A549 treated with DMSO at 1 μM for 4 hours (cell line): ENCODE data around the gene DMBX1. TPM values are rescaled to one million over a fixed set of nuclear protein-coding genes. Genes with fewer than 3 reads are reported as not detected.

Experiments
- total RNA-seq: library from RNA; stranded (reverse); fragments of 200-300 nt; extraction: Qiagen RNA extraction; gene quantifications from 5 replicates; pipeline ENCODE4 v1.2.3, GENCODE V29; 2022; ENCODE audit warnings: low read depth

The DMBX1 gene
- 0.67 to 1.3 TPM (median 1.1 TPM) in 5 replicates for total RNA-seq

GRCh38 chr1:46489638-46490405, at the start of gene DMBX1:
TSS of gene DMBX1 (plus strand) at chr1:46489836. CDS start at chr1:46507011, 17,175 bp downstream.

Other genes with a start within 250 kb of the DMBX1 start
- gene RAD54L, start 242.1 kb upstream of the DMBX1 start, total RNA-seq = 9.9 to 13.7 TPM (median 11.3 TPM) in 5 replicates
- 37.8 to 44.6 TPM (median 43.9 TPM) in 5 replicates for gene LRRC41, start 186.2 kb upstream of the DMBX1 start, total RNA-seq
- 377 to 534 TPM (median 401 TPM) in 5 replicates for gene UQCRH, start 186.1 kb upstream of the DMBX1 start, total RNA-seq
- gene NSUN4, start 149.0 kb upstream of the DMBX1 start, total RNA-seq = 10.8 to 15.9 TPM (median 13.4 TPM) in 5 replicates
- 0.59 to 1.2 TPM (median 0.79 TPM) in 5 replicates for gene FAAH, start 95.5 kb upstream of the DMBX1 start, total RNA-seq
- not detected in 5 replicates for gene KNCN, start 61.8 kb downstream of the DMBX1 start, total RNA-seq
- 16.5 to 20.6 TPM (median 18.8 TPM) in 5 replicates for gene MKNK1, start 114.4 kb downstream of the DMBX1 start, total RNA-seq
- 4.1 to 5.1 TPM (median 4.5 TPM) in 5 replicates for gene MOB3C, start 127.0 kb downstream of the DMBX1 start, total RNA-seq
- gene ATPAF1, start 178.5 kb downstream of the DMBX1 start, total RNA-seq = 32.1 to 37.9 TPM (median 35.0 TPM) in 5 replicates
- 0.16 TPM in 1 of 5 replicates, not detected in the others for gene TEX38, start 182.0 kb downstream of the DMBX1 start, total RNA-seq
- gene EFCAB14, start 229.3 kb downstream of the DMBX1 start, total RNA-seq = 22.5 to 31.6 TPM (median 27.8 TPM) in 5 replicates